Measurements from ENCODE around the gene ZCCHC3.

ZCCHC3 gene

GRCh38 chr20:273884-274283 lies 23.5 kb upstream of the ZCCHC3 start:
- H3K4me3 Mint-ChIP-seq = no peak overlapping the region
- no peaks in the 10 kb centered on the region for H3K4me1 Mint-ChIP-seq (ENCODE audit: low read depth)
- H3K36me3 Mint-ChIP-seq (ENCODE audit: low read depth) = peaks cover 8% of the 10 kb centered on the region
- no peaks in the 10 kb centered on the region for H3K9me3 Mint-ChIP-seq
- H3K27me3 Mint-ChIP-seq (ENCODE audit: low read depth) = no peaks in the 10 kb centered on the region
- H3K27ac Mint-ChIP-seq = no peak overlapping the region

GRCh38 chr20:275791-276190 lies 21.6 kb upstream of the ZCCHC3 start:
- no peaks in the 10 kb centered on the region for H3K27me3 Mint-ChIP-seq (ENCODE audit: low read depth)
- no peak overlapping the region for H3K27ac Mint-ChIP-seq
- no peak overlapping the region for H3K4me3 Mint-ChIP-seq
- H3K4me1 Mint-ChIP-seq (ENCODE audit: low read depth) = no peaks in the 10 kb centered on the region
- peaks cover 8% of the 10 kb centered on the region for H3K36me3 Mint-ChIP-seq (ENCODE audit: low read depth)
- H3K9me3 Mint-ChIP-seq = no peaks in the 10 kb centered on the region

- Mint-ChIP-seq H3K27me3 (ENCODE audit: low read depth) (no peaks in the 10 kb centered on the region), H3K36me3 (ENCODE audit: low read depth) (peaks cover 10% of the 10 kb centered on the region), H3K9me3 (no peaks in the 10 kb centered on the region), H3K4me1 (ENCODE audit: low read depth) (no peaks in the 10 kb centered on the region), H3K4me3 (no peak overlapping the region), H3K27ac (no peak overlapping the region)
Measured at GRCh38 chr20:276620-277495, 20.5 kb upstream of the ZCCHC3 start.

GRCh38 chr20:277496-277781 lies 19.9 kb upstream of the ZCCHC3 start:
- peaks cover 10% of the 10 kb centered on the region for H3K36me3 Mint-ChIP-seq (ENCODE audit: low read depth)
- H3K9me3 Mint-ChIP-seq = no peaks in the 10 kb centered on the region
- H3K4me3 Mint-ChIP-seq = no peak overlapping the region
- H3K27ac Mint-ChIP-seq = no peak overlapping the region
- no peaks in the 10 kb centered on the region for H3K4me1 Mint-ChIP-seq (ENCODE audit: low read depth)
- no peaks in the 10 kb centered on the region for H3K27me3 Mint-ChIP-seq (ENCODE audit: low read depth)

GRCh38 chr20:278181-278580 lies 19.2 kb upstream of the ZCCHC3 start:
- no peak overlapping the region for H3K27ac Mint-ChIP-seq
- no peaks in the 10 kb centered on the region for H3K4me1 Mint-ChIP-seq (ENCODE audit: low read depth)
- H3K4me3 Mint-ChIP-seq = no peak overlapping the region
- H3K27me3 Mint-ChIP-seq (ENCODE audit: low read depth) = no peaks in the 10 kb centered on the region
- H3K36me3 Mint-ChIP-seq (ENCODE audit: low read depth) = peaks cover 10% of the 10 kb centered on the region
- H3K9me3 Mint-ChIP-seq = no peaks in the 10 kb centered on the region

- no peak overlapping the region for H3K4me3 Mint-ChIP-seq
- no peaks in the 10 kb centered on the region for H3K4me1 Mint-ChIP-seq (ENCODE audit: low read depth)
- peaks cover 10% of the 10 kb centered on the region for H3K36me3 Mint-ChIP-seq (ENCODE audit: low read depth)
- H3K9me3 Mint-ChIP-seq = no peaks in the 10 kb centered on the region
- H3K27me3 Mint-ChIP-seq (ENCODE audit: low read depth) = no peaks in the 10 kb centered on the region
- H3K27ac Mint-ChIP-seq = no peak overlapping the region
Measured at GRCh38 chr20:278607-279571, 18.5 kb upstream of the ZCCHC3 start.

GRCh38 chr20:284172-284571 lies 13.2 kb upstream of the ZCCHC3 start:
- no peak overlapping the region for H3K4me3 Mint-ChIP-seq
- H3K27me3 Mint-ChIP-seq (ENCODE audit: low read depth) = no peaks in the 10 kb centered on the region
- H3K36me3 Mint-ChIP-seq (ENCODE audit: low read depth) = peaks cover 3% of the 10 kb centered on the region
- peaks cover 12% of the 10 kb centered on the region for H3K4me1 Mint-ChIP-seq (ENCODE audit: low read depth)
- H3K27ac Mint-ChIP-seq = no peak overlapping the region
- H3K9me3 Mint-ChIP-seq = no peaks in the 10 kb centered on the region

GRCh38 chr20:286508-286907 lies 10.9 kb upstream of the ZCCHC3 start:
- Mint-ChIP-seq H3K9me3 (no peaks in the 10 kb centered on the region), H3K27me3 (ENCODE audit: low read depth) (no peaks in the 10 kb centered on the region), H3K36me3 (ENCODE audit: low read depth) (peaks cover 2% of the 10 kb centered on the region), H3K4me1 (ENCODE audit: low read depth) (peaks cover 19% of the 10 kb centered on the region), H3K4me3 (no peak overlapping the region), H3K27ac (no peak overlapping the region)

GRCh38 chr20:288956-289692 lies 8.2 kb upstream of the ZCCHC3 start:
- peaks cover 2% of the 10 kb centered on the region for H3K36me3 Mint-ChIP-seq (ENCODE audit: low read depth)
- no peak overlapping the region for H3K27ac Mint-ChIP-seq
- no peaks in the 10 kb centered on the region for H3K27me3 Mint-ChIP-seq (ENCODE audit: low read depth)
- H3K4me3 Mint-ChIP-seq = no peak overlapping the region
- H3K9me3 Mint-ChIP-seq = no peaks in the 10 kb centered on the region
- peaks cover 19% of the 10 kb centered on the region for H3K4me1 Mint-ChIP-seq (ENCODE audit: low read depth)

- peaks cover 19% of the 10 kb centered on the region for H3K4me1 Mint-ChIP-seq (ENCODE audit: low read depth)
- H3K36me3 Mint-ChIP-seq (ENCODE audit: low read depth) = peaks cover 2% of the 10 kb centered on the region
- no peaks in the 10 kb centered on the region for H3K27me3 Mint-ChIP-seq (ENCODE audit: low read depth)
- H3K9me3 Mint-ChIP-seq = no peaks in the 10 kb centered on the region
- no peak overlapping the region for H3K4me3 Mint-ChIP-seq
- peak overlapping the region; percentile 72 for H3K27ac Mint-ChIP-seq
Measured at GRCh38 chr20:289693-290083, 7.7 kb upstream of the ZCCHC3 start.

GRCh38 chr20:290084-290831 lies 7.1 kb upstream of the ZCCHC3 start, which contains the start of gene C20orf96:
Gene C20orf96 (minus strand): TSS chr20:290750. CDS start chr20:290610, 140 bp downstream.
- Mint-ChIP-seq H3K27me3 (ENCODE audit: low read depth) (no peaks in the 10 kb centered on the region), H3K9me3 (no peaks in the 10 kb centered on the region), H3K4me3 (no peak within 1 kb of the TSS), H3K4me1 (ENCODE audit: low read depth) (peaks cover 19% of the 10 kb centered on the region), H3K36me3 (ENCODE audit: low read depth) (peaks cover 2% of the 10 kb centered on the region), H3K27ac (peak within 1 kb of the TSS; percentile 72)

- H3K4me1 Mint-ChIP-seq (ENCODE audit: low read depth) = peaks cover 24% of the 10 kb centered on the region
- H3K9me3 Mint-ChIP-seq = no peaks in the 10 kb centered on the region
- no peaks in the 10 kb centered on the region for H3K27me3 Mint-ChIP-seq (ENCODE audit: low read depth)
- peaks cover 17% of the 10 kb centered on the region for H3K36me3 Mint-ChIP-seq (ENCODE audit: low read depth)
- H3K4me3 Mint-ChIP-seq = no peak overlapping the region
- H3K27ac Mint-ChIP-seq = no peak overlapping the region
Measured at GRCh38 chr20:294602-295001, 2.8 kb upstream of the ZCCHC3 start.

- Mint-ChIP-seq H3K4me3 (peak overlapping the region; percentile 61), H3K36me3 (ENCODE audit: low read depth) (peaks cover 21% of the 10 kb centered on the region), H3K27me3 (ENCODE audit: low read depth) (no peaks in the 10 kb centered on the region), H3K27ac (peak overlapping the region; percentile 49), H3K4me1 (ENCODE audit: low read depth) (peaks cover 26% of the 10 kb centered on the region), H3K9me3 (no peaks in the 10 kb centered on the region)
Measured at GRCh38 chr20:295804-296203, 1.6 kb upstream of the ZCCHC3 start.
